NCI-H1417 (cell line): Measurements from ENCODE around the gene OTUD6A.

Experiments used
- DNase-seq, 3 experiments: peaks; one replicate each; lab custom pipeline; 2025; lab: John Stamatoyannopoulos, UW

The OTUD6A gene

GRCh38 chrX:70062076-70062475, at the start of gene OTUD6A:
Gene OTUD6A, plus strand, starts transcription at chrX:70062457. Its CDS starts 68 bp downstream, at chrX:70062525.
- DNase-seq: no peak

DNA sequence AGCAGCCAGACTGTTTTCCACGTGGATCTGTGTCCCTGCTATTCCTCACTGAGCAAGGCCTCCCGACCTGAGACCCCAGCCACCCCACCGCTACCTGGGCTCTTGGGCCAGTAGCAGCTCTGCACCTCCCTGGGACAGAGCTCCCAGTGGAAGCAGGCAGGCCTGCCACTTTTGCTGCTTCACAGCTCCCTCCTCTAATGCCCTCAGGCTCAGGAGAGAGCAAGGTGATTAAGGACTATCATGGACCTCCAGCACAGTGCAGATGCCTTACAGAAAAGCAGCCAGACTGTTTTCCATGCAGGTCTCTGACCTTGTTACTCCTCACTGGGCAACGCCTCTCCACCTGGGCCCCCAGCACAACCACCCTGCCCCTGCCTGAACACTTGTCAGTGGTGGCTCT, 49.5 kb upstream of the OTUD6A start:
- DNase-seq: no peak

- no peak for DNase-seq
Measured at GRCh38 chrX:70013466-70014381, 48.5 kb upstream of the OTUD6A start.

DNA sequence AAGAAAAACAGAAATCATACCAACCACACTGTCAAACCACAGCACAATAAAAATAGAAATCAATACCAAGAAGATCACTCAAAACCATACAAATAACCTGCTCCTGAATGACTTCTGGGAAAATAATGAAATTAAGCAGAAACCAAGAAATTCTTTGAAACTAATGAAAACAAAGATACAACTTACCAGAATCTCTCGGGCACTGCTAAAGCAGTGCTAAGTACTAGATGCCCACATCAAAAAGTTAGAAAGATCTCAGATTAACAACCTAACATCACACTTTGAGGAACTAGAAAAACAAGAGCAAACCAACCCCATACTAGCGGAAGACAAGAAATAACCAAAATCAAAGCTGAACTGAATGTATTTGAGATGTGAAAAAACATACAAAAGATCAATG, 45.7 kb upstream of the OTUD6A start:
- no peak for DNase-seq

GRCh38 chrX:70022616-70023015, 39.6 kb upstream of the OTUD6A start:
- no peak for DNase-seq

GRCh38 chrX:70025464-70025863, 36.8 kb upstream of the OTUD6A start:
- no peak for DNase-seq

GRCh38 chrX:70026112-70026850, 36.0 kb upstream of the OTUD6A start:
- DNase-seq: no peak

DNA sequence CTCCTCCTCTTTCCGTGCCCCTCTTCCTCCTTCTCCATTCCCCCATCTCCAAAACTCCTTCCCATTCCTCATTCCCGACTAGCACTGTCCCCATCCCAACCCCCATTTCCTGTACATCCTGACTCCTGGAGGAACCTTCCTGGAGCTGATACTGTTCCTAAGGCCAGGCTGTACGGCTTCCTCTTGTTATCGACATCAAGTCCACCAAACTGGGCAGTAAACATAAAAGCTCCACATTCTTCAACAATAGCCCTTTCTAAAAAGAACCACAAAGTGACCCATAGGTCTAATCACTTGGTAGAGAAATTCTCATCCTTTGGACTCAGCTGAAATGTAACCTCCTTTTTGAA, 35.4 kb upstream of the OTUD6A start:
- no peak for DNase-seq

DNA sequence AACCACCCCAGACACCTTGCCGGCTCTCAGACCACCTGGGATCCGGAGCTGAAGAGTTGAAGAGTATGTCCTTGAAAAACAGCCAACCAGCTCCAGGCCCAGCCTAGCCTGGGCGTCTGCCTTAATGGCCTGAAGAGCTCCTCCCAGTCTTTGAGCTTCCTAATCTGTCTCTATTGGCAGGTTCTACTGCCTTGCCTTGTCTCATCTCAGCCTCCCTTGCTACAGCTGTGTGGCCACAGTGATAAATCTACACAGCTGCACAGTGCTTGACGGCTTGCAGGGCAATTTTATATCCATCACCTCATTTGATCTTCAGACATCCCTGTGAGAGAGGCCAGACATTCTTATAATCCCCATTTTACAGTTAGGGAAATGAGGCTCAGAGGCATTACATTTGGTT, 32.4 kb upstream of the OTUD6A start:
- no peak for DNase-seq

GRCh38 chrX:70030301-70030767, 31.9 kb upstream of the OTUD6A start:
- DNase-seq: peak in 2 of 3 experiments; percentile 13 to 63

DNA sequence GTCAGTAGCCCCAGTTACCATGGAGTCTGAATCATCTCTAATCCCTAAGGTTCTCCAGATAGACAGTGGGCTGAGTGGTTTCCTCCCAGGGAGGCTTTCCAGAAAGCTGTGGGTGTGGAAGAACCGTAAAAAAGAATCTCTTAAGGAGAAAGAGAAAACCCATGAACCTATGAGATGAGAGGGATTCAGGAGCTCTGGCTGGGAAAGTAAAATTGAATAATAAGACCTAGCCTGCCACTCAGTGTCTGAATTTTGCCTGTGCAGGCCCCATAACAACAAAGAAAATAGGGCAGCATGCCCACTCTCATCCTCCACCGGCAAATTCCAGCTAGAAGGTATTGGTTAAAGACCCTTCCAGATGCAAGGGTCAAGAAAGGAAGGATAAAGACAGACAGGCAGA, 29.5 kb upstream of the OTUD6A start:
- no peak for DNase-seq

GRCh38 chrX:70033348-70034051, 28.8 kb upstream of the OTUD6A start:
- peak in 2 of 3 experiments; percentile 10 to 19 for DNase-seq

GRCh38 chrX:70034646-70035045, 27.6 kb upstream of the OTUD6A start:
- no peak for DNase-seq

- no peak for DNase-seq
Measured at GRCh38 chrX:70038515-70038914, 23.7 kb upstream of the OTUD6A start.

DNA sequence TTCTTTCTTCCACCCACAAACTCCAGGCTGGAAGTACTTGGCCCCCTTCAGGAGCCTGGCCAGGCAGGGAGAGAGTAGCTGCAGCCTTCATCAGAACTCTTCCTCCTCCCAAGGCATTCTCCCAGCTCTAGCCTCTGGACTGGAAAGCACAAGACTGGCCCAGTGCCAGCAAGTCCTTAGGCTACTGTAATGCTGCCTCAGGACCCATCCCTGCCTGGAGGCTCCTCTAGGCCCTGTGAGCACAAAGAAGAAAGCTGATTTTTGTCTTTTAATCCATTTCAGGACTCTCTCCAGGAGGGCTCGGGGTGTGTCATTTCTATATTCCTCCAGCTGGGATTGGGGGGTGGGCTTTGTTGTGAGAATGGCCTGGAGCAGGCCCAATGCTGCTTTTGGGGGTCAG, 23.3 kb upstream of the OTUD6A start:
- no peak for DNase-seq

GRCh38 chrX:70039758-70040157, 22.5 kb upstream of the OTUD6A start:
- no peak for DNase-seq

DNA sequence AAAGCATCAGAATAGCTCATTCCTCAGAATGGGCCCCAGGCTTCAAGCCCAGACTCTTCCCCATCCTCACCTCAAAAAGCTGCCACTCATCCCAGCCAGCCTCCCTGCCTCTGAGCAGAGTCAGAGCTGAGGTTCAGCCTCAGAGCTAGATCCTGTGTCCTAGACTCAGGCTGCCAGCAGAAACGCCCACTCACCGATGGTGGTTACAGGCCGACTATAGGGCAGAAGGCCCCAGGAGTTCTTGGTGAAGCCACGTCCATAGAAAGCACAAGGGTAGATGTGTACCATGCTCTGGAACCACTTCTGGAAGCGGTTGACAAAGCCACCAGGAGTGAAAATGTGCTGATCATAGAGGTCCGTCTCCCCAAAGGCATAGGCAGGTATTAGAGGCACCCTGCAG, 20.3 kb upstream of the OTUD6A start:
- DNase-seq: no peak

DNA sequence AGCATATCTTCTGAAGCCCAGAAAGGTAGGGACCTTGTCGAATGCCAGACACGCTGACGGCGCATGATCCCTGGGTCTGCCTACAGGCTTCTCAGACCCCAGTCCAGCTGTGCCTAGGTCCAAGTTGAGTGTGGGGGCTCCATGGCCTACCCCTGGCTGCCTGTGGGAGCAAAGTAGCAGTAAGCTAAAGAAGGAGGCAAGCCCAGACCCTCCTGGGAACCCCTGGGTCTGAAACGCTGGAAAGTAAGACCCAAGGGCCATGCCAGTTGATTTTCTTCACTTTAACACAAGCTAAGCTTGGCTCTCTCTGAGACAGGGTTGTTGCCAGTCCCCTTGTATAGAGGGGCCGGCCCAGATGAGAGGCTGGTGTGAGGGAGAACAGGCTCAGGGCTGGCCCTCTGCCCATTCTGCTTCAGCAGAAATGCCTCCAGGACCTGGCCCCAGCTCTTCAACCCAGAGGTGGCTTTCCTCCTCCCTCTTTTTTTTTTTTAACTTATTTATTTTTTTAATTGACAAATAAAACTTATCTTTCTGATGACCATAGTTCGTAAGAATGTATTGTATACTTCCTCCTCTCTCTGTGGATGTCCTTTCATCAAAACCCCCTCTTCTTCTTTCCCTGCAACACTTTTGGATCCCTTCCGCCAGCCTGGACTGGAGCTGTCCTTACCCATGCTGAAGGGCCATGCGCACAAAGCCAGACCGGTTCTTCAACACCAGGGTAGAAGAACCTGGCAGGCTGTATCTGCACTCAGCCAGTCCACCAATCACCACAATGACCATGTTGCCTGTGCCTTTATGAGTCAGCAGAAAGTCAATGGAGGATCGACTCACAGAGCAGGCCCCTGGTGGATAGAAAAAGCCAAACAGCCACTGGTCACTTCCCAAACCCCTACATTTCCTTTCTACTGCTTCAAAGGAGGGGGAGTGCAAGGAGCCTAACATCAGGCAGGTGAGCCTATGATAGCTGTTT, 19.6 kb upstream of the OTUD6A start:
- DNase-seq: no peak

DNA sequence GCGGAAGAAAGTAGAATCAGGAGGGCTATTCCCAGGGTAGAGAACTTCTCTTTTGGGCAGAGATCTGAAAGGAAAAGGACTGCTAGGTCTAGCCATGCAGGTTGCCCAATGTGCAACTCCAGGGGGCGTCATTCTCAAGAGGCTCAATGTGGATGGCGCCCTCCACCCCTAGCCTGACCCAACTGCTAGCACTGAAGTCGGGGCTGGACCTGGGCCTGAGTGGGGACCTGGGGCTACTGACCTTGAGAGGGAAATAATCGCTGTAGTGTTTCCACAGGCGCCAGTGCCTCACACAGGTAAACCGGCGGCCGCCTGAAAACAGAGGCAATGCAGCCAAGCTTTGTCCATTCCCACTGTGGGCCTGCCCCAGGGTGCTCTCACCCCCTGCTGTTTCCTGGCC, 18.6 kb upstream of the OTUD6A start:
- DNase-seq: no peak

DNA sequence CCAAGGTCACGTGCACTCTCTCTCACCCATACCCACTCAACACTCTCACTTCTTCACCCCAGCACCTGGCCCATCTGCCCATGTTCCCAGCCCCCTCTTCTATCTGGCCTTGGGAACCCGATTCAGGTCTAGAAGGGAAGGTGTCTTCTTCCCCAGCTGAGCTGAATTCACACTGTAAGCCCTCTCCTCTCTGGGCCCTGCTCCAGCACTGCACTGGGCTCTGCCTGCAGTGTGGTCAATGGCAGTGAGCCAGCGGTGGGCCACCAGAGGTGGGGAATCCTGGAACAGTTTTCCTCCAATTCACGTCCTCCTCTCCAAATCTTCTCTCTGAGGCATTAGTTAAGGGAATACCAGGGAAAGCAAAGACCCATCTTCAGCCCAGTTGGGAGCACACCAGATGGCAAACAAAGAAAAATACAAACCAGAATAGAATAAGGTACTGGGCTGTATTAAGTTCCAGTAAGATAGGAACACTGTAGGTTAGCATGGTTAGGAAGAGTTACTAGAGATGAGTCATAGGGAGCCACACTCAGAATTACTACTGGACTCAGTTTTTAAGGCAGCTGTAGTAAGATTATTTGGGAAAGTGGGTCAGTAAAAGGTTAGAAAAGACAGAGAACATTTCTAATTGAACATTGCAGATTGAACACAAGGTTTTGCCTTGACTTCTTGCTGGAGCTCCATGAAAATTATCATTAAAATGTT, 17.6 kb upstream of the OTUD6A start:
- DNase-seq: no peak

DNA sequence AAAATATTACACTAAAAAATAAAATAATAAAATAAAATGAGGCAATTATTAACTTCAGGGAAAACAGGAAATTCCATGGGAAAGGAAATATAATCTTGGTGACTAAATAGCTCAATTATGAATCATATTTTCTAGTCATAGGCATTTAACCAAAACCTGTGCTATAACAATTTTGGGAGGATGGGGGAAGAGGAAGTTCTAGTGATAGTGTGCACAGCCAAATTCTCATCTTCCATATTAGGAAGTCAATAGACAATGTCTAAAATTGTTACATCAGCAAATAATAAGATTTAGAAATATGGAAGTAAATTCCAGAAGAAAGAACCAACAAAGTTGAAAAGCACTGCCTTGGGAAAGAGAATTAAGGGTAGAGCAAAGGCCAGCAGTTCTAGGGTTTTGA, 15.3 kb upstream of the OTUD6A start:
- DNase-seq: no peak
